Mucosa of rectum (tissue), 2 donors: Measurements from ENCODE around the gene CFAP45.

Experiments used
- H3K27ac ChIP-seq, 2 donors: one replicate each; pipeline ENCODE4 v1.7.0; 2013; ENCODE audit warnings: inconsistent platforms in 2 of 2, low read depth in 2 of 2, low read length in 2 of 2
- H3K27me3 ChIP-seq, 2 donors: one replicate each; pipeline ENCODE4 v1.7.0; 2013; ENCODE audit warnings: low read length in 2 of 2; ENCODE audit not compliant: control insufficient read depth in 2 of 2, insufficient read depth in 2 of 2
- H3K36me3 ChIP-seq, 2 donors: one replicate each; pipeline ENCODE4 v1.7.0; 2013; ENCODE audit warnings: low read length in 2 of 2; ENCODE audit not compliant: control insufficient read depth in 2 of 2, insufficient read depth in 2 of 2
- H3K4me1 ChIP-seq, 2 donors: one replicate each; pipeline ENCODE4 v1.7.0; 2013; ENCODE audit warnings: low read length in 2 of 2, mild to moderate bottlenecking in 1 of 2; ENCODE audit not compliant: control insufficient read depth in 2 of 2, insufficient read depth in 2 of 2
- H3K4me3 ChIP-seq, 2 donors: one replicate each; pipeline ENCODE4 v1.7.0; 2013; ENCODE audit warnings: low read length in 2 of 2
- H3K9ac ChIP-seq, 2 donors: one replicate each; pipeline ENCODE4 v1.7.0; 2013; ENCODE audit warnings: low read length in 2 of 2, low read depth in 1 of 2, mild to moderate bottlenecking in 1 of 2
- H3K9me3 ChIP-seq, 2 donors: one replicate each; pipeline ENCODE4 v1.7.0; 2013; ENCODE audit warnings: low read length in 2 of 2; ENCODE audit not compliant: control insufficient read depth in 2 of 2
- donor health status: healthy.
- donor health status: Normal muscosa, but diverticular disease.

CFAP45 gene

DNA sequence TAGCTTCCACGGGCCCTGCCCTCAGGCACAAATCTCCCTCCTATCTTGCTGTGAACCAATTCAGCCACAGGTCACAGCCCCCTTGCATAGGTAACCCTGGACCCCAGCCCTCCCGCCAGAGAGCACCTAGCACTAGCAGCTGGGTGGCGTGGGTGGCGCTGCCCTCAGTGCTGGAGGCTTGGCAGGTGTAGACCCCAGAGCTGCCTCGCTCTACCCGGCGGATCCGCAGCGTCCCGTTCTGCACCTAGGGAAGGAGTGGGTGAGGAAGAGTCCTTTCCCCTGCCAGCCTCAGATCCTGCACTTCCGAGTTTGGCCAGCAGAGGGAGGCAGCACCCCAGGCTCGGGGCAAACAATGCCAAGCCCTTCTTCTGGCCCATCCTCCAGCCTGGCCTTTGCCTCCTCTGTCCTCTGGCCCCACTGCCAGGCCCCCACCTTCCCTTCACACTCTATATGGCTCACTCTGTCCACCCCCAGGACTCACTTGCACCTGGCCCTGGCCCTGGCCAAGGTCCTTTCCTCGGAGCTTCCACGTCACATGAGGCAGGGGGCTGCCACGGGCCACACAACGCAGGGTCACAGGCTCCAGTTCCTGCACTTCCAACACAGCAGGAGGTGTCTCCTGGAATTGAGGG is 36.4 kb upstream of the CFAP45 start:
- Histone ChIP-seq H3K27ac (peak overlapping the region; percentile 38 to 47), H3K4me1 (peaks cover 40 to 41% of the 10 kb centered on the region in 2 donors), H3K9me3 (no peaks in the 10 kb centered on the region), H3K27me3 (no peaks in the 10 kb centered on the region), H3K4me3 (no peak overlapping the region), H3K36me3 (no peaks in the 10 kb centered on the region), H3K9ac (peak overlapping the region; percentile 4 to 45)

DNA sequence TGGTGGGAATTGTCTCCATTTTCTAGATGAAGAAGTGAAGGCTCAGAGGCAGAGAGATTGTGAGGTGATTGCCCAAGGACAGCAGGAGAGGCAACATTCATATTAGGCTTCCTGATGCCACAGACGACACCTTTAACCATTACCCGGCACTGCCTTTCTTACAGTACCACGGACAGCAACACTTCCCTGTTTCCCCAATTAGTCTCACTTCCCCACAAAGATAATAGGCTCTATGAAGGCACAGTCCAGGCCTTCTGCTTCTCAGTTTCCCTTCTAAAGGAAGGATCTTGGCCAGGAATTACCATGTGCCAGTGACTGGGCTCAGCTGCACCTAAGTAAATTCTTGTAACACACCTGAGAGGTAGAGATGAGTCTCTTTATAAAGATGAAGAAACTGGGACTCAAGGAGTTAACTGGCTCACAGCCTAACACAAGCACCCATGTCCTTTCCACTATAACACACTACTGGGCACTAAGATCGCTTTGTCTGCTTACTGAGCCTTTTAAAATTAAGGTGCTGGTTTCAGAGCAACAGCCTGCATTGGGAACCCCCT is 35.8 kb upstream of the CFAP45 start:
- H3K4me1 ChIP-seq = peaks cover 40 to 41% of the 10 kb centered on the region in 2 donors
- H3K4me3 ChIP-seq = no peak overlapping the region
- no peaks in the 10 kb centered on the region for H3K36me3 ChIP-seq
- no peak overlapping the region for H3K27ac ChIP-seq
- H3K27me3 ChIP-seq = no peaks in the 10 kb centered on the region
- no peaks in the 10 kb centered on the region for H3K9me3 ChIP-seq
- H3K9ac ChIP-seq = no peak overlapping the region

DNA sequence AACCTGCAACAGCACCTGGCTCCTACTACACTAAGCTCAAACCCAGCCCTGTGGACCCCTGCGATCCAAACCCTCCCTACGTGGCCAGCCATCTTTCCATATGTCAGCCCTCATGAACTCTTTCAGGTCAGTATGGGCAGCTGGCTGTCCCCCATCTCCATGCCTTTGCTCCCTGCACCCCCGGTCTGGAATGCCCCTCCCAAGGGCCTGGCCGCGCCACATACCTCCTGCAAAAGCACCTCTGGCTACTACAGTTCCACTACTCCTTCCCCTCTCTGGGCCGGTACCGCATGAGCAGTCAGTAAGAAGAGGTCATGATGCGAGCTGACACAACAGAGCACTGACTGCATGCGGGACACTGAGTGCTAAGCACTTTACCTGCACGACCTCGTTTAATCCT is 35.3 kb upstream of the CFAP45 start:
- Histone ChIP-seq H3K27me3 (no peaks in the 10 kb centered on the region), H3K4me1 (peaks cover 38 to 39% of the 10 kb centered on the region in 2 donors), H3K9me3 (no peaks in the 10 kb centered on the region), H3K36me3 (no peaks in the 10 kb centered on the region), H3K4me3 (no peak overlapping the region), H3K9ac (no peak overlapping the region), H3K27ac (no peak overlapping the region)

DNA sequence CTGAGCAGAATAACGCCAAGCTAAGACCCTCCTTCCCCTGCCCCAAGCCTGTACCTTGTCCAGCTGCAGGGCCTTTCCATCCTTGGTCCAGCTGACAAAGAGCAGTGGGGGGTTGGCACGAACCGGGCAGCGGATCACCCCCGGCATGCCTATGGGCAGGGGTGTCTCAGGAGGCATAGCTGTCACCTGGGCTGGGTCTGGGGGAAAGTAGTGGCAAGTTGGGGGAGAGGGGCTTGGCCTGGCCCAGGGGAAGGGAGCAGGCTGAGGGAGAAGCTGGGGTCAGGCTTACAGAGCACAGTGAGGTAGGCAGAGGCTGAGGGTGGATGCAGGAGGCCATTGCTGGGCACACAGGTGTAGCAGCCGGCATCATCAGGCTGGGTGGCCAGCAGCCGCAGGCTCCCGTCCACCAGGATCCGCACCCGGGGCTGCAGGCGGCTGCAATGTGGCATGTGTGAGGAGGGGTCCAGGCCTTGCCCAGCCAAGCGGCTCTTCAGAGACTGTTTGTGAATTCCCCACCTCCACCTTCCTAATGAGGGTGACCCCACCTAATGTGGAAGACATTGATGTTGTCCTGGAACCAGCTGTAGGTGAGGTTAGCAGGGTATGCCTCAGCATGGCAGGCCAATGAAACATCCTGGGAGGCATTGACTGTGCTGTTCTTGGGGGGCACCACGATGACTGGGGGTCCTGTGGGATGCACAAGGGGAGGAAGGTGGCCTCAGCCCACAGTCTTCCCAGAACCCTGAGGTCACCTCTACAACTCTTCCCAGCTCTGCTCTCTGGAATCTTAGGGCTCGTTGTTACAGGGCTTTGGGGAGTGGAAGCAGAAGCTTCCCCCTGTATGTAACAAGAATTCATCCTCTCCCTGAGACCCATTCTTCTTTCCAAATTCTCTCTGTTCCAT is 34.4 kb upstream of the CFAP45 start:
- Histone ChIP-seq H3K27me3 (no peaks in the 10 kb centered on the region), H3K9ac (no peak overlapping the region), H3K36me3 (no peaks in the 10 kb centered on the region), H3K27ac (no peak overlapping the region), H3K4me3 (no peak overlapping the region), H3K9me3 (no peaks in the 10 kb centered on the region), H3K4me1 (peaks cover 32 to 33% of the 10 kb centered on the region in 2 donors)

DNA sequence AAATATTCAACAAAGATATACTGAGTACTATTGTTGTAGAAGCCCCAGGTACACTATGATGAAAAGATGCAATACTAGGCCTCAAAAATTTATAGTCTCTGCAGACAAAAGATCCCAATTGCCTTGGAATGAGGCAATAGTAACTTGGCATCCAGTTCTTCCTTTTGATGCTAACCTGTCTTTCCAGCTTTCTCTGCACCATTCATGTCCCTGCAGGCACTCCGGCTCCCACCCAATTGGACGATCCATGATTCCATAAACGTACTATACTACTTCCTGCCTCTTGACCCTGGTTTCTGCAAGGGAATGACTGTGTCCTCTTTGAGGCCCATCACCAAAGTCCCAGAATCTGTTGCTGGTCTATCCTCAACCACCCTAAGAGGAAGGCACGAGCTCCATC is 33.4 kb upstream of the CFAP45 start:
- Histone ChIP-seq H3K9ac (no peak overlapping the region), H3K27ac (no peak overlapping the region), H3K4me1 (peaks cover 22 to 23% of the 10 kb centered on the region in 2 donors), H3K9me3 (no peaks in the 10 kb centered on the region), H3K36me3 (no peaks in the 10 kb centered on the region), H3K4me3 (no peak overlapping the region), H3K27me3 (no peaks in the 10 kb centered on the region)

DNA sequence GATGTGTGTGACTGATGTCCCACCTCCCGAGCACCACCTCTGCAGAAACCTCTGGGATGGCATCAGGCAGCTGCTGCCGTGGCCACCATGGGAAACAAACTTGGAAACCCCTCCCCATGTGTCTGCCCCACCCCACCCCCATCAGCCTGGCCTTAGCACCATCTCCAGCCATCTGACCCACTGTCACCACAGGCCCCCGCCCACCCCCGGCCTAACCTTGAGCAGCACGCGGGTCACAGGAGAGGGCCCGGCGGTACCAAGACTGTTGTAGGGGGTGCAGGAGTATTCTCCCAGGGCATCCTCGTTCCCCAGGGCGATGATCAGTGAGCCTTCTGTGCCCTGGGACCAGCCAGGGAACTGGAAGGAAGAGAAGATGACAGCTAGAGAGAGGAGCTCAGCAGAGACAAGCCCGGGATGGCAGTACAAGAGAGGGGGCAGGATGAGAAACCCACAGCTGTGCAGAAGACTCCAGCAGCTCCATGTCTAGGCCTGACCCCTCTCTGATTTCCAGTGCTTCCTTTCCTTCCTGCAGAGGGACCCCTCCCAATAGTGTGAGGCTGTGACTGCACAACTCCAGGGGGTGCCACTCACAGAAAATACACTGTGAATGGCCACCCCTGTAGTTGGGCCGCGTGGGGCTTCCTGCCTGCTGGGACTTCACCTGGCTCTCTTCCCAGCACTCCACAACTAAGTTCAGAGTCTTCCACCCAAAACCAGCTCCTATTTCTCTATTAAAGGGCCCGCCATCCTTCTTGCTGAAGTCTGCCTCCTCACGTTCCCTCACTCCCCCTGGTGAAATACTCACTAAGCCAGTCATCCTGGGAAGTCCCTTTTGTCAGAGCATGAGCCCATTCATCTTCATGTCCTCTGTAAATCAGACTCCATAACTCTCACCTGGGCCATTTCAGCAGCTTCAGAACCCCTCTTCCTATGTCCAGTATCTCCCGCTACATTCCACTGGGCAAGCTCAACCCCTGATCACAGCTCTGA is 32.6 kb upstream of the CFAP45 start:
- Histone ChIP-seq H3K4me1 (peaks cover 20% of the 10 kb centered on the region in 2 donors), H3K9me3 (no peaks in the 10 kb centered on the region), H3K27ac (no peak overlapping the region), H3K36me3 (no peaks in the 10 kb centered on the region), H3K4me3 (no peak overlapping the region), H3K9ac (no peak overlapping the region), H3K27me3 (no peaks in the 10 kb centered on the region)

DNA sequence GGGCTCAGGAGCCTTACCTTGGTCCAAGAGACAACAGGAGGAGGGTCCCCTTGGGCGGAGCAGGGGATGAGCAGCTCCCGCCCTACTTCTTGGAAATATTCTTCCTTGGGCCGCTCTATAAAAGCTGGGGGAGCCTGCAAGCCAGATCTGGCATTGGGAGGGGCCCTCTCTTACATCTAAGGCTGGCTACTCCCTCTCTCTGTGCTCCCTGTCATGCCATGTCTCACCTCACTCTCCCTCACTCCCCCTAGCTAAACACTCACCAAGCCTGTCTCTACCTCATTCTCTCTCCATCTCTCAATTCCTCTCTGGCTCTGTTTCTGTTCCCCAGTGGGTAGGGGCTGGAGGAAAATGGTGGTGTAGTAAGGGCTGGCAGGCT is 31.8 kb upstream of the CFAP45 start:
- Histone ChIP-seq H3K4me1 (peaks cover 12 to 13% of the 10 kb centered on the region in 2 donors), H3K9me3 (no peaks in the 10 kb centered on the region), H3K9ac (no peak overlapping the region), H3K4me3 (no peak overlapping the region), H3K27ac (no peak overlapping the region), H3K36me3 (no peaks in the 10 kb centered on the region), H3K27me3 (no peaks in the 10 kb centered on the region)

DNA sequence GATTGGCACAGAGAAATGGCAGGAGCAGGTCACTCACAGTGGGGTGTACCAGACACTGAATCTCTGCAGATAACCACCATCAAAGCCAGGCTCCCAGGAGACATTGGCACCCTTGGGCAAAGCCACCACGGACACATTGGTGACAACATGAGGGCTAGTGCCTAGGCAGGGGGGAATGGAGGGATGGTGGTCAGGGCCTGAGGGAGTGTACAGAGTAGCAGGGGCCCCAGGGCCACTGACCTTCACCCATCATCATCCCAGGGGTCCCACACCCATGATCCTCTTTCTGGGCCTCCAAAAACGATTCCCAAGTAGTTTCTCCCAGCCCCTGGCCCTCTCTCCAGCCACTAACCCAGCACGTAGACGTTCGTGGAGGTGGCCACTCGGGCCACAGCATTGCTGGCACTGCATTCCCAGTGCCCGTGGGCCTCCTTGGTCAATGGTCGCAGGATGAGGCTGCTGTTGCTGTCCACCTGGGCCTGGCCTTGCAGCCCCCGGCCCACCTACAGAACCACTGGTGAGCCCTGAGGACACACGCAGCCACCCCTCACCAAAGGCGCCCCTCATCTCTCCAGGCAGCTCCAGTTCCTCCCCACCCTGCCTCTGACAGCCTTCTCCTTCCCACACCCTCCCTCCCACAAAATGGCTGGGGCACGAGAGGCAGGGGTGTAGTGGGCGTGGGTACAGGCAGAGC is 31.3 kb upstream of the CFAP45 start:
- Histone ChIP-seq H3K4me1 (peaks cover 8% of the 10 kb centered on the region in 2 donors), H3K4me3 (no peak overlapping the region), H3K9ac (no peak overlapping the region), H3K27me3 (no peaks in the 10 kb centered on the region), H3K36me3 (no peaks in the 10 kb centered on the region), H3K9me3 (no peaks in the 10 kb centered on the region), H3K27ac (no peak overlapping the region)

DNA sequence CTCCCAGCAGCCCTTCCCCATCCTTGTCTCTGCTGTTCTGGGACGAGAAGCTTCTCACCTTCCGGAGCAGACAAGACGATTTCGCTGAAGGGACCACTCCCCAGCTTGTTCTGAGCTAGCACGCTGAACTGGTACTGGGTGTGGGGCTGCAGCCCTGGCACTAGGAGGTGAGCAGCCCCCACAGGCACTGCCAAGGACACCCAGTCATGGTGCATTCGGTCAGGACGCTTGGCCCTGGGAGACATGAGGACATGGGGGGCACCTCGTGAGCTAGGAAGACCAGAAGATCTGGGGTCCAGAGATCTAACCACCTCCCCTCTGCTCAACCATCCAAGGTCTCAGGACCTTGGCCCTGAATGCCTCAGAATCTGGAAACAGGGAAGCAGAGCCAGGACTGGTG is 30.7 kb upstream of the CFAP45 start:
- Histone ChIP-seq H3K27ac (no peak overlapping the region), H3K4me3 (no peak overlapping the region), H3K36me3 (no peaks in the 10 kb centered on the region), H3K9me3 (no peaks in the 10 kb centered on the region), H3K27me3 (no peaks in the 10 kb centered on the region), H3K9ac (no peak overlapping the region), H3K4me1 (peaks cover 11 to 13% of the 10 kb centered on the region in 2 donors)
